ENCODE measurements around the gene UHMK1. TPM values are rescaled to one million over a fixed set of nuclear protein-coding genes. Genes with fewer than 3 reads are reported as not detected.
"Not testable (repeated sequence)": the region's sequence is repeated elsewhere in the genome, so short reads cannot be mapped to it uniquely, and the experiment has no call there.

Gene UHMK1
- total and polyA plus RNA-seq, 2 donors = 13.3 to 58.2 TPM

DNA sequence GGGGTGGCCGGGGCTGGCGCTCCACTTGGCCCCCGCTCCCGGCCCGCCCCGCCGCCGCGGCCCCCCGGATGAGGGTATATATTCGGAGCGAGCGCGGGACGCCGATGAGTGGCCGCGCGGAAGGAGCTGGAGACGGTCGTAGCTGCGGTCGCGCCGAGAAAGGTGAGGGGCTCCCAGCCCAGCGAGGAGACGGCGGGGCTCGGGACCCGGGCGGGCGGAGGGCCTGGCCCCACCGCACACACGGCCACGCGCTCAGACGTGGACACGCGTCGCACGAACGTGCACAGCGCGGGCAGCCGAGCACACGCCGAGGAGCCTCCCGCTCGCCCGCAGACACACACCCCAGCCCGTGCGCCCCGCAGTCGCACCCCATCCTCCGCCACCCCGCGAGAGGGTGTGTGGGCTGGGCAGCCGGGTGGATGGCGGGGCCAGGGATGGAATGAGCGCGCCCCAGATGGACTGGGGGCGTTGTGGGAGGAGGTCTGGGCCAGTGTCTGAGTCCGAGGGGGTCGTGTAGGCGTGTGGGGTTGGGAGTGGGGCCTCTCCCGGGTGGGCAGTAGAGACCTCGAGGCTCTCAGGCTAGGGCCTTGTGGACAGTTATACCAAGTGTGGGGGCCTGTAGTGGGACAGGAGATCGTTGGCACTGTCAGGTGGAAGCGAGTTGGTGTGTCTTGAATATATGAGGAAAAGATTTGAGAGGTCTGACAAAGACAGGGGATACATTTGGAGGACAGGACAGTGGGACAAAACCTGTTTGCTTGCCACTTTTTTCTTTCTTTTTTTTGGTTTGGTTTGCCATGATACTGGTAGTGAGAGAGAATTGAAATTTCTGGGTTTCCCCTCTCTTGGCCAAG is 64.2 kb downstream of the UHMK1 start, which contains the start of gene UAP1:
Gene UAP1, plus strand, starts transcription at position 107 of the 854 bp plus-strand sequence. CDS start 4,347 bp downstream, outside the sequence.
- WGBS = under 1% methylated on average over 69 of the region's 69 CpGs
- DNase-seq (ENCODE audit: extremely low spot score) = no peak
- H3K4me1 ChIP-seq (ENCODE audit: insufficient read depth) = no peaks in the 10 kb centered on the region

DNA sequence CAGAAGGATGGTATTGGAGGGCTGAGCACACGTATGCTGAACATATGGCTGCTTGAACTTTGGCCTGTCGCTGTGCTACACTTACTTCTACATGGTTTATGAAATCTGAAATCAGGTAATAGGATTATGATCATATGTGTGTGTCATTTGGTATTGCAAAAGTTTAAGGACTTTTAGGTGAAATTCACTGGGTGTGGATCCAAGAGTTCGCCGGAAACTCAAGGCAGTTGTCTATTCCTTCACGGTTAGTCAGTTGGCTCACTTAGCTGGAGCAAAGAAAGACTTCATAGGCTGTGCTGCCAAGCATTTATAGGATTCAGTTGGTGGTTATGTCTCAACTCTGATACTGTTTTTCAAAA is 64.8 kb downstream of the UHMK1 start:
- DNase-seq (ENCODE audit: extremely low spot score) = no peak
- H3K4me3 ChIP-seq (ENCODE audit: low read depth, low read length) = peak overlapping the region; percentile 75
- WGBS = 48% methylated on average over 5 of the region's 5 CpGs
- no peaks in the 10 kb centered on the region for H3K36me3 ChIP-seq (ENCODE audit: insufficient read depth)
- no peaks in the 10 kb centered on the region for H3K4me1 ChIP-seq (ENCODE audit: insufficient read depth)
- H3K27ac ChIP-seq (ENCODE audit: low read depth) = no peak overlapping the region

More for the DNA sequence above, 64.2 kb downstream of the UHMK1 start, which contains the start of gene UAP1:
- H3K27ac ChIP-seq (ENCODE audit: low read depth) = peak within 1 kb of the TSS; percentile 96
- no peaks in the 10 kb centered on the region for H3K36me3 ChIP-seq (ENCODE audit: insufficient read depth)
- H3K4me3 ChIP-seq (ENCODE audit: low read depth, low read length) = peak within 1 kb of the TSS; percentile 75

DNA sequence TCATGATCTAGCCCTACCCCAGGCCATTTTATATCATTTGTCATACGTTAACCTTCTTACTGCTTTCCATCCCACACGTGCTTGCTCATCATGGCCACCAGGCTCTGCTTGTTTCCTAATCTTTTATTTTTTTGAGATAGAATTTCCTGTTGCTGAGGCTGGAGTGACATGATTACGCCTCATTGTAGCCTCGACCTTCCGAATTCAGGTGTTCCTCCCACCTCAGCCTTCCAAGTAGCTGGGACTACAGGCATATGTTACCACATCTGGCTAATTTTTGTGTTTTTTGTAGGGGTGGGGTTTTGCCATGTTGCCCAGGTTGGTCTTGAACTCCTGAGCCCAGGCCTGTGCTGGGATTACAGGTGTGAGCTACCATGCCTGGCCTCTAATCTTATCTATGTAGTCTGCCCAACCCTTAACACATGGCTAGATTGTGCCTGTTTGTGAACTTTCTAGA is 67.2 kb downstream of the UHMK1 start:
- WGBS = 87% methylated on average over 5 of the region's 5 CpGs
- Histone ChIP-seq H3K4me3 (ENCODE audit: low read depth, low read length) (no peak overlapping the region), H3K4me1 (ENCODE audit: insufficient read depth) (no peaks in the 10 kb centered on the region), H3K36me3 (ENCODE audit: insufficient read depth) (no peaks in the 10 kb centered on the region), H3K27ac (ENCODE audit: low read depth) (no peak overlapping the region)
- DNase-seq (ENCODE audit: extremely low spot score) = no peak

DNA sequence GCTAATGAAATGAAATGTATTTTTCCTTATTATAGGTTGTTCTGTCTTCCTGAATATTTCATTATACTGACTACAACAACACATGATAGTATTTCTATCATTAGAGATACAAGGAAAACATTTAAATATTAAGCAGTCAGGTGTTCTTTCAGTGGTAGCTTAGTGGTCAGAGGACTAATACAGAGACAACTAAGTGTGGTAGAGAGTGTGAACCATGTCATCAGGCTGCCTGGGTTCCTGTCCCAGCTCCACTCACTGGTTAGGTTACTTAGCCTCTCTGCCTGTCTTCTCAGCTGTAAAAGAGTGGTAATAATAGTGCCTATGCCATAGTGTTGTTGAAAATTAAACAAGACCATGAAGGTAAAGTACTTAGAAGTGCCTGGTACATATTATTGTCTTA is 67.8 kb downstream of the UHMK1 start:
- DNase-seq (ENCODE audit: extremely low spot score) = no peak
- Histone ChIP-seq H3K27ac (ENCODE audit: low read depth) (no peak overlapping the region), H3K4me3 (ENCODE audit: low read depth, low read length) (no peak overlapping the region), H3K4me1 (ENCODE audit: insufficient read depth) (no peaks in the 10 kb centered on the region), H3K36me3 (ENCODE audit: insufficient read depth) (no peaks in the 10 kb centered on the region)

DNA sequence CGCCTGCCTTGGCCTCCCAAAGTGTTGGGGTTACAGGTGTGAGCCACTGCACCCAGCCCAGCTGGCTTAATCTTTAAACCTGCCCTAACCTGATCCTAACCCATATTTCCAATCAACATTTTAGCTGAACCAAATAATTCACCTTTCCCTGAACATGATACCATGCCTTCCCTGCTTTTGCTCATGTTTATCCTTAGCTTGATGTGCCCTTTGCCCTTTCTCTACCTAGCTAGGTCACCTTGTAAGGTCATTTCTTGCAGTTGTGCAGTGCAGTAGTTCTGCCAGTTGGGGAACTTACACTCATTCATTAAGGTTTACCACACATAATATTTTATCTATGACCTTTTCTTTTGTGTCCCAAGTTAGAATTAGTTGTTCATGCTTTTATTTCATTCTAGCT is 69.3 kb downstream of the UHMK1 start:
- 93% methylated on average over 1 of the region's 1 CpG for WGBS
- Histone ChIP-seq H3K4me1 (ENCODE audit: insufficient read depth) (peaks cover 2% of the 10 kb centered on the region), H3K27ac (ENCODE audit: low read depth) (no peak overlapping the region), H3K36me3 (ENCODE audit: insufficient read depth) (no peaks in the 10 kb centered on the region), H3K4me3 (ENCODE audit: low read depth, low read length) (no peak overlapping the region)
- DNase-seq (ENCODE audit: extremely low spot score) = no peak

DNA sequence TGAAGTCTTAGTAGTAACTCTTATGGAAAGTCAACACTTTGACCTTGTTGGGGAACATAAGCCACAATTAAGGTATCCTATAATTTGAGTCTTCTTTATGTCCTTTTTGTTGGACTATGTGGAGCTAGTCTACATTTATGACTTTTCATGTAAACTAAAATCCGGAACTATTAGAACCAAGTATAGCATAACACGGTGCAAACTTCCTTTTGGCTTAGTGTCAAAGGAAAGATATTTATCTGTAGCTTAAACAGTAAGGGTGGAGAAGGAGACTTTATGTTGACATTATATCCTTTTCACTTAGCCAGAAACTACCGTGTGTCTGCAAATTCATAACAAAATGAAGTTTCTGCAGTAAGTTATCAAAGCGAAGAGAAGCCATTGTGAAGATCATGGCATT is 71.2 kb downstream of the UHMK1 start:
- no peak overlapping the region for H3K27ac ChIP-seq (ENCODE audit: low read depth)
- 48% methylated on average over 4 of the region's 4 CpGs for WGBS
- DNase-seq (ENCODE audit: extremely low spot score) = no peak
- no peaks in the 10 kb centered on the region for H3K36me3 ChIP-seq (ENCODE audit: insufficient read depth)
- H3K4me1 ChIP-seq (ENCODE audit: insufficient read depth) = peaks cover 2% of the 10 kb centered on the region
- H3K4me3 ChIP-seq (ENCODE audit: low read depth, low read length) = no peak overlapping the region

DNA sequence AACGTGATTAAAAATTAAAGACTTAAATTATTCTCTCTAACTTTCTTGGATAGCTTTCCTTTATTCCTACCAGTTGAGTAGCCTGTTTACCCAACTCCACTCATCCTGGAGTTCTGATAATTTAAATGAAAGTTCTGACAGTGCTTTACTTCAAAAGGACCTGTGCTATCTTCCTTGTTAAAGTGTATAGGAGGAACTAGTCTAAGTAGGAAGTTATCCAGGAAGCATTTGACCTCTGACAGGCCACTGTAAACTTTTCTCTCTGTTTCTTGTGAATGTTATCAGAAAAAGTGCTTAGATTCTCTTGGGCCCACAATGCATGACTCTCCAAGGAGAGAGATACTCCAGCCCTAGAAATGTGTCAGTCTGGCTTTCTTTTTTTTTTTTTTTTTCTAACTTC is 73.1 kb downstream of the UHMK1 start:
- H3K27ac ChIP-seq (ENCODE audit: low read depth) = no peak overlapping the region
- H3K36me3 ChIP-seq (ENCODE audit: insufficient read depth) = no peaks in the 10 kb centered on the region
- H3K4me3 ChIP-seq (ENCODE audit: low read depth, low read length) = no peak overlapping the region
- DNase-seq (ENCODE audit: extremely low spot score) = no peak
- WGBS = 88% methylated on average over 1 of the region's 1 CpG
- H3K4me1 ChIP-seq (ENCODE audit: insufficient read depth) = peaks cover 2% of the 10 kb centered on the region

DNA sequence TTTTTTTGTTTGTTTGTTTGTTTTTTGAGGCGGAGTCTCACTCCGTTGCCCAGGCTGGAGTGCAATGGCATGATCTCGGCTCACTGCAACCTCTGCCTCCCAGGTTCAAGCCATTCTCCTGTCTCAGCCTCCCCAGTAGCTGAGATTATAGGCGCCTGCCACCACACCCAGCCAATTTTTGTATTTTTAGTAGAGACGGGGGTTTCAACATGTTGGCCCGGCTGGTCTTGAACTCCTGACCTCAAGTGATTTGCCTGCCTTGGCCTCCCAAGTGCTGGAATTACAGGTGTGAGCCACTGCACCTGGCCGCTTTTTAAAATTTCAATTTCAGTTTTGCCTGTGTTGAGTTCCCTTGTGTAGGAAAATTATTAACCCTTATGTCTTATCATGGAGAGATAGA is 73.5 kb downstream of the UHMK1 start:
- not testable (repeated sequence) for H3K4me3 ChIP-seq (ENCODE audit: low read depth, low read length); H3K27ac ChIP-seq (ENCODE audit: low read depth); DNase-seq (ENCODE audit: extremely low spot score); H3K4me1 ChIP-seq (ENCODE audit: insufficient read depth); H3K36me3 ChIP-seq (ENCODE audit: insufficient read depth)
- 95% methylated on average over 7 of the region's 7 CpGs for WGBS

DNA sequence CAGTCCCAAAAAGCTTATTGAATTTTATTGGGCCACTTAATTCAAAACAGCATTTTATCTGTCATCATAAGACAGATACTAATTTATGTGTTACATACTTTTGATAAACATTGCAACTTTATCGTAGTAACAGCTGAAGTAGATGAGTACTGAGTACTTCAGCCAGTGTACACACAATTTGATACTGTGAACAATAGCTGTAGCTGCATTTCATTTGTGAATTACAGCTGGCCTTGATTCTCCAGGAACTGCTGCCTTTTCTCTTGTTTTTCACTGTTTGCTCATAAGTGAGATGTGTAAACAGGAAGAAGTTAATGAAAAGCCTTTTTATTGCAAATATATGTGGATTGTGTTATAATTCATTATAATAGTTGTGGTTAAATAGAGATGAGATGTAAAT is 74.1 kb downstream of the UHMK1 start:
- no peak overlapping the region for H3K4me3 ChIP-seq (ENCODE audit: low read depth, low read length)
- 65% methylated on average over 1 of the region's 1 CpG for WGBS
- H3K27ac ChIP-seq (ENCODE audit: low read depth) = no peak overlapping the region
- no peaks in the 10 kb centered on the region for H3K36me3 ChIP-seq (ENCODE audit: insufficient read depth)
- no peak for DNase-seq (ENCODE audit: extremely low spot score)
- peaks cover 2% of the 10 kb centered on the region for H3K4me1 ChIP-seq (ENCODE audit: insufficient read depth)

DNA sequence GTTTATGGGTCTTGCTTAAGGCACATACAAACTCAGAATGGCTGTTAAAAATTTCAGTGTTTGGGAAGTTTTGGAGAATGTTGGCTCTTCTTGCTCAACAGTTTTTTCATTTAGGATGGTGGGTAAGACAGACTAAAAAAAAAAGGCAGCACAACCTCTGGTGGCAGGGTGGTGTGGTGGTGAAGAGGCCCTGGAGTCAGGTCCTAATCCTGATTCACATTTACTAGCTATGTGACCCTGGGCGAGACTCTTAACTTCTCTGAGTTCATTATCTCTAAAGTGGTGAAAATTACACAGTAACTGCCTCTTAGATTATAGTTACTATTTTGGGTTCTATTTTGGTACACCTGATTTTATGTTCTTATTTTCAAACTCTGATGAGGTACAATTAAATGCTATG is 75.5 kb downstream of the UHMK1 start:
- Histone ChIP-seq H3K36me3 (ENCODE audit: insufficient read depth) (no peaks in the 10 kb centered on the region), H3K27ac (ENCODE audit: low read depth) (no peak overlapping the region), H3K4me3 (ENCODE audit: low read depth, low read length) (no peak overlapping the region), H3K4me1 (ENCODE audit: insufficient read depth) (peaks cover 2% of the 10 kb centered on the region)
- 97% methylated on average over 1 of the region's 1 CpG for WGBS
- no peak for DNase-seq (ENCODE audit: extremely low spot score)

DNA sequence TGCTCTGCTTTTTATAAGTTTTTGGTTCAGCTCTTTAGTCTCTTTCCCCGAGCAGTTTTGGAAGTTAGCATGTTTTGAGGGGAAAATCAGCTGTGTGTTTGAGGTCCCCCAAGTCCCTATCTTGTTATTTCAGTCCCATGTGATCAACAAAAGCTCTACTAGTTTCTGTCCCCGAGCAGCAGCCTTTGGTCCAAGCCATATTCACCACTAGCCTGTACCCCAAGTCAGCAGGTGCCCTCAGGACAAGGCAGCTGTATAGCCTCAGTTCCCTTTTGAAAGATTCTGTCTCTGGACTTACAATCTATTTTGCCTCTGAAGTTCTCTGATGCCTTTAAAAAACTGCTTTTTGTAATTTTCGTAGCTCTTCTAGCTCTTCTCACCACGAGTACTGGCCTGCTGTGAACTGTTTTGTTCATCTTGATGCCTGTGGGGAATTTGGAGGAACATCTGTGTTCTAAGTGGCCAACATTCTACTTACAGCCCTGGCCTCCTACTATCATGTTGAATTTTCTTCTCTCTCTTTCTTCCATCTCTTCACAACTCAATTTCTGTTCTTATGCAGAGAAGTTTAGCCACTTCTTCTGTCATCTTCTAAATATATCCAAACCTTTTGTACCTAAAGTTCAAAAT is 80.6 kb downstream of the UHMK1 start:
- 85% methylated on average over 4 of the region's 4 CpGs for WGBS
- H3K4me3 ChIP-seq (ENCODE audit: low read depth, low read length) = no peak overlapping the region
- H3K4me1 ChIP-seq (ENCODE audit: insufficient read depth) = no peaks in the 10 kb centered on the region
- no peak for DNase-seq (ENCODE audit: extremely low spot score)
- H3K36me3 ChIP-seq (ENCODE audit: insufficient read depth) = no peaks in the 10 kb centered on the region
- H3K27ac ChIP-seq (ENCODE audit: low read depth) = no peak overlapping the region

DNA sequence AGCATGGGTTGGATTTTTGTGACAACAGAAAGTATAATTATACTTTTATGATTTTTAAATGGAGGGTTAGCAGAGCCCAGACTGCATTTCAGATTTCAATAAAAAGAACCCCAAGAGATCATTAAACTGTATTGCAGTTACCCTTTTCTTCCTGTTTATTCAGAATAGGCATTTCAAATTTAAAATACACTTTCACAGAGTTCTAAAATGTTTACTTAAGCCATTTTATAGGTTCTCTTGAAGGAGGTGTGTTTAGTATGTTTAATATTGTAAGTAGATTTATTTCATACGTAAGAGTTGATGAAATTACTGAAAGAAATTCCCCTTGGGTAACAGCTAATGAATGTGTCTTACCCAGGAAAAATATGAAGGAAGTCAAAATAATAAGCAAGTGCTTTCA is 81.3 kb downstream of the UHMK1 start:
- no peak overlapping the region for H3K27ac ChIP-seq (ENCODE audit: low read depth)
- no peaks in the 10 kb centered on the region for H3K4me1 ChIP-seq (ENCODE audit: insufficient read depth)
- 76% methylated on average over 1 of the region's 1 CpG for WGBS
- H3K4me3 ChIP-seq (ENCODE audit: low read depth, low read length) = no peak overlapping the region
- no peak for DNase-seq (ENCODE audit: extremely low spot score)
- no peaks in the 10 kb centered on the region for H3K36me3 ChIP-seq (ENCODE audit: insufficient read depth)
